ENCODE results near the gene MORF4L1.
"Not testable (repeated sequence)": the region's sequence is repeated elsewhere in the genome, so short reads cannot be mapped to it uniquely, and the experiment has no call there.

Gene MORF4L1

DNA sequence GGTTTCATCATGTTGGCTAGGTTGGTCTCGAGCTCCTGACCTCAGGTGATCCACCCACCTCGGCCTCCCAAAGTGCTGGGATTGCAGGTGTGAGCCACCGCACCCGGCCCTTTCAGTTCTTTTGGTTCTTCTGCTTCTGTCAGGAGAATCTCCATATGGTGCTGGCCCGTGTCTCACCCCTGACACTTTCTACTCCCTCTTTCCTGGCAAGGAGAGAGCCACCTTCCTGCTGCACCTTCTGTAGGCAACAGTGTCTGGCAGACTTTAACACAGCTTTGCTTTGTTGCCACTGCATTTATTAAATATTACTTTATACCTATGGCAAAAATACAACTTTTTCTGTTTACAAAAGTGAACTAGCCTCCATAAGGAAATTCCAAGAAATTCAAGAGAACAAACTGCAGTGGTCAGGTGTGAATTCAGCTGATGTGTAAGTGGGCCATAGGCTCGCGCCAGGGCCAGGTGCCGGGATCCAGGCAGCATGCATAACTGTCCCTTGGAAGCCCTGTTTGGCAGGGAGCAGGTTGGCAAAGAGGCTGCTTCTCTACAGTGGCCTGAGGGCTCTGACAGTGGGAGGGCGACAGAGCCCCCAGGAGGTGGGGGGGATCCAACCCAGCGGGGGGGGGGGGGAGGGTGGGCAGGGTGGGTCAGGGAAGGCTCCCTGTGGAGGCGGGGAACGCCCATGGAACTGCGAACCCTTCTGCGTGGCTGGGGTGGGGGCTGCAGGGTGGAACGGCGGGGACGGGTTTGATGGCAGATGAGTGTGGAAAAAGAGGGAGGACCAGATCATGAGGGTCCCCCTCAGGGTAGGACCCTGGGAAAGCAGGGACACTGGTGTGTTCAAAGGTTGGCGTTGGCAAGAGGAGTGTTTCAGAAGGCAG lies 51.0 kb downstream of the MORF4L1 start:
- no peak for TF ChIP-seq CTCF (IDR thresholded peaks at IDR 0.05; ENCODE audit: low read depth, low read length, missing control alignments)
- no peak for DNase-seq (ENCODE audit: extremely low read depth, low read depth)
- H3K4me3 ChIP-seq (replicated peaks; ENCODE audit: low read depth, low read length): no peak overlapping the region

DNA sequence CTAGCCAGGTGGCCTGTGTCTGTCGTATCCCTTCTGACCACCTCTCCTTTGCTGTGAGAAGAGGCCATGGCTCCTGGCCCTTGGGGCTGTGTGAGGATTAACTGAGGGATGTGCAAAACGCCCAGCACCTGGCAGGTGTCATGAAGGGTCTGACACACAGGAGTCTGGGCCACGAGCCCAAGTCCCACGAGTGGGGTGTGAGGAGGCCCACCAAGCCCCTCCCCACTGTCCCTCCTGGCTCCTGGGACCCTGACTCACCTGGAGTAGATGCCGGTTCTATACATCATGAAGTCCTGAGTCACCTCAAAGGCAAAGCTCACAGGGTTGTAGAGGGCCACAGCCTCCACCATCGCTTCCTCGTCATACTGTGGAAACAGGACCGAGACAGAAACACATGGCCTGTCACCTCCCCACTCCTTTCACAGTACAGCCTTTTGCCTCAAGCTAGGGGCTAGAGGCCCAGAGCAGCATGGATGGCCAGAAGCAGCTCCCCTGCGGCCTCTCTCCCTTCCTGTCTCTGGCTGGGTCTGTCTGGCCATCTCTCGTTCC lies 52.5 kb downstream of the MORF4L1 start:
- TF ChIP-seq CTCF (IDR thresholded peaks at IDR 0.05; ENCODE audit: low read depth, low read length, missing control alignments): no peak
- H3K4me3 ChIP-seq (replicated peaks; ENCODE audit: low read depth, low read length): no peak overlapping the region
- no peak for DNase-seq (ENCODE audit: extremely low read depth, low read depth)

DNA sequence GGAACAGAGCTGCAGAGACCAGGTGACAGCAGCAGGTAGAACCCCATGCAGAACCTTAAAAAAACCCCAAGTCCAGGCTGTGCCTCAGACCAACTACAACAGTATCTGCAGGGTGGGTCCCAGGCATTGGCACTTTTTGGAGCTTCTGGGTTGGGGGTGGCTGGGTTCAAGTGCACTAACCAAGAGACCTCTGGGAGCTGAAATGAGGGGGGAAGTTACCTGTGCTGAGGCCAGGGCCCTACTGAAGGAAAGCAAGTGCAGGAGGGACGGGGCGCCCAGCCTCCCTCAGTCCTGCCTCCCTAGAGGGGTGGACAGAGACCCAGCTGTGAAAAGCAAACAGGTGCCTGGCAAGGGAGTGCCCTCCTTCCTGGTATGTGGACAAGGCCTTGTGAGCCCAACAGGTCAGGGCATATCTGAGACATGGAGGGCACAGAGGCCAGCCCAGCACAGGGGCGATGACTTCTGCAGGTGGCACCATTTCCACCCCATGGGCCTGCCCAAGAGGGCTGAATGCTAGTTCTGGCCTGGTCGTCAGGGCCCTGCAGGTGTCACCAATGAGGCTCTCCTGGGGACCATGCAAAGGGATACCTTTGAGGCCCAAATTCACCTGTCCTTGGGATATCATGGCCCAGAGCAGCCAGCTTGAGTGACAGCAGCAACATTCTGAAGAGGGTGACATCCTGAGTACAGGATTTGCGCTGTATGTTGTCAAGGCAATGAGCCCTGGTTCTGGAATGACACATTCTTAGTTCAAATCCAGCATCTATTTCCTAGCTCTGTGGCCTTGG lies 53.5 kb downstream of the MORF4L1 start:
- H3K4me3 ChIP-seq (replicated peaks; ENCODE audit: low read depth, low read length): no peak overlapping the region
- no peak for TF ChIP-seq CTCF (IDR thresholded peaks at IDR 0.05; ENCODE audit: low read depth, low read length, missing control alignments)
- no peak for DNase-seq (ENCODE audit: extremely low read depth, low read depth)

DNA sequence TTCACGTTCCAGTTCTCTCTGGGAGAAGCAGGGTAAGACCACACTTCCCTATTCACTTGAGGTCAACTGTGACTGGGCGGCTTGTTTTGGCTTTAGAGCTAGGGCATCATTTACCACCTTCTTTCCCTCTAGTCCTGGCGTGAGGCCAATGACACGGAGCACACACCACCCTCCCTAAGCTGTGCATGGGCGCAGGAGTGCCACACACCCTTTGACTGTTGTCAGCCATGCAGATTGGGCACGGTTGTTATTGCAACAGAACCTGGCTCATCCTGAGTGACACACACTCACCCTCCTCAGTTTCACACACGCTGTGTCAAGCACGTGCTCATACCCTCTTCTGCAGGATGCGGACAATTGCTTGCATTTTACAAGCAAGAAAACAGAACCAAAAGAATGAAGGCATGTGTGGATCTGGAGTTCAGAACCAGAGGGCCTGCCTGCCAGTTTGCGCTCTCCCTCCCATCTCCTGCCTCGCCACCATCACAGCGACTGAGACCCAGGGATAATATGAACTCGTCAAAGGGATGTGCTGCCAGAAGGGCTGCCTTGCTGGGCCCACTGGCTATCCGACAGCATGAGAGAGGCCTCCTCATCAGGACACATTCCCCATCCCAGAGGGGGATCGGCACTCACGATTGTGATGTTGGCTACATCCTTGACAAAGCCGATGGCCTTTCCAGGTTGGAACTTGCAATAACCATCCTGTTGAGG lies 54.5 kb downstream of the MORF4L1 start:
- no peak for TF ChIP-seq CTCF (IDR thresholded peaks at IDR 0.05; ENCODE audit: low read depth, low read length, missing control alignments)
- no peak for DNase-seq (ENCODE audit: extremely low read depth, low read depth)
- H3K4me3 ChIP-seq (replicated peaks; ENCODE audit: low read depth, low read length): no peak overlapping the region

- not testable (repeated sequence) for H3K4me3 ChIP-seq (replicated peaks; ENCODE audit: low read depth, low read length); DNase-seq (ENCODE audit: extremely low read depth, low read depth)
Measured at GRCh38 chr15:78928176-78928575, 55.5 kb downstream of the MORF4L1 start.

- no peak overlapping the region for H3K4me3 ChIP-seq (replicated peaks; ENCODE audit: low read depth, low read length)
- no peak for TF ChIP-seq CTCF (IDR thresholded peaks at IDR 0.05; ENCODE audit: low read depth, low read length, missing control alignments)
- no peak for DNase-seq (ENCODE audit: extremely low read depth, low read depth)
Measured at GRCh38 chr15:78928616-78929093, 56.0 kb downstream of the MORF4L1 start.

Measured in HFF-Myc (cell line).